ENCODE results near the gene ZNF331. TPM values are rescaled to one million over a fixed set of nuclear protein-coding genes. Genes with fewer than 3 reads are reported as not detected.

The ZNF331 gene
- total RNA-seq, result 34.2 TPM

DNA sequence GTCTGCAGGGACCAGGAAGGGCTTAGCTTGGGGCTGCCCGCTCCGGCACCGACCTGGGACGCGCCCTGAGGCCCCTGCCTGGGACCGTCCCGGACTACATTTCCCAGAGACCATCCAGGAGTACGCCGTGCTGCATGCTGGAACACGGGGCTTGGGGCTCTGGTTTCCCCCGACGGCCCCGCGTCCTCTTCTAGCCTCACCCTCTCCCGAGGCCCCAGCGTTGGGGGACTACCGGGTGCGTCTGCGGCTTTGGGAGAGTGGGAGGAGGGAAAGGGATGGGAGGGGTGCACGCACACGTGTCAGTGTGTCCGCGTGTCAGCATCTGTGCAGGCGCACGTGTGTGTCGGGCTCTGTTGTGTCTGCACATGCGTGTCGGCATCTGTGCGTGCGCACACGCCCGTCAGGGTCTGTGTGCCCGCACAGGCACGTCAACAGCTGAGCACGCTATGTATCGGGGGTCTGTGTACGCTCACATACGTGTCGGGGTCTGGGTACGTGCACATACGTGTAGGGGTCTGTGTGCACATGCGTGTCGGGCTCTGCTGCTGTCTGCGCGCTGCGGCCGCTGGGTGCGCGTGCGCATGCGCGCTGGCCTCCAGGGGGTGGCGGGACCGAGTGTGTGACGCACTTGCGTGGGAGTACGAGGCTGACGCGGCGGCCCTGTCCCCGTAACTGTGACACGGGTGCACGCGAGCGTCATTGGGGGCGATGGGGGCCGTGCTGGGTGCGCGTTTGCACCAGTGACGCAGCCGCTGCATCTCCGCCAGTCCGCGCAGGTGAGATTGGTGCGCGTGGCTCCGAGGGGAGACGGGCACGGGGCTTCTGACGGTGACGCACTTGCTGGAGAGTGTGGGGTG lies at the start of gene ZNF331:
TSS of gene ZNF331 (plus strand) at position 625 of the 857 bp plus-strand sequence. CDS start 31,232 bp downstream, outside the sequence.

Other genes with a start within 250 kb of the ZNF331 start
- 13.0 TPM for gene ZNF845, start 204.4 kb upstream of the ZNF331 start, total RNA-seq
- 22.2 TPM for gene ZNF525, start 172.4 kb upstream of the ZNF331 start, total RNA-seq
- gene ZNF765, start 143.0 kb upstream of the ZNF331 start, total RNA-seq, result 21.0 TPM
- gene ZNF761, start 106.2 kb upstream of the ZNF331 start, total RNA-seq, result 14.6 TPM
- gene ZNF813, start 70.4 kb upstream of the ZNF331 start, total RNA-seq, result 8.0 TPM
- not detected for gene DPRX, start 93.9 kb downstream of the ZNF331 start, total RNA-seq

All from camera-type eye (tissue), 1 donor.